SK-N-SH (cell line): ENCODE results near the gene ZNF341. TPM values are rescaled to one million over a fixed set of nuclear protein-coding genes. Genes with fewer than 3 reads are reported as not detected.

Experiments
- CTCF ChIA-PET: fragments of 300-600, 350-600 bp; formaldehyde crosslinking; extraction: SDS; loops from one replicate; lab custom pipeline; 2021; lab: Yijun Ruan, JAX
- POLR2A ChIA-PET: fragments of 350-600 bp; sonication (Branson Sonifier 250); formaldehyde crosslinking; extraction: SDS; loops from one replicate; lab custom pipeline; 2020; ENCODE audit warnings: antibody characterized with exemption, inconsistent platforms; lab: Yijun Ruan, JAX
- DNase-seq: peaks from one replicate; pipeline ENCODE4 v3.0.0; 2012
- H2AFZ ChIP-seq: fragments of 200-600 bp; sonication (generic); 2 replicates; pipeline ENCODE4 v1.8.1; 2016; ENCODE audit warnings: antibody characterized with exemption, mild to moderate bottlenecking, low read depth
- H3F3A ChIP-seq: fragments of 200-600 bp; sonication (generic); replicated peaks from 2 replicates; pipeline ENCODE3; 2016; ENCODE audit warnings: antibody characterized with exemption, mild to moderate bottlenecking; ENCODE audit not compliant: insufficient read depth
- H3K27ac ChIP-seq, 2 experiments: fragments of 200-500 bp in 1 of 2; fragments of 200-600 bp in 1 of 2; sonication (Bioruptor generic) in 1 of 2; sonication (generic), shearing (Covaris generic) in 1 of 2; 2 replicates each; pipeline versions ENCODE4 v1.5.1 to v1.6.1; 2014 to 2016; ENCODE audit warnings: low read depth in 2 of 2, inconsistent platforms in 1 of 2, low read length in 1 of 2, mild to moderate bottlenecking in 1 of 2, mixed read lengths in 1 of 2
- H3K27me3 ChIP-seq: fragments of 200-600 bp; sonication (generic), shearing (Covaris generic); 2 replicates; pipeline ENCODE4 v1.6.1; 2016; ENCODE audit warnings: mixed run types; ENCODE audit not compliant: insufficient read depth
- H3K36me3 ChIP-seq, 2 experiments: fragments of 200-500 bp in 1 of 2; fragments of 200-600 bp in 1 of 2; sonication (Bioruptor generic) in 1 of 2; sonication (generic) in 1 of 2; replicated peaks in 1 of 2; 2 replicates each; pipeline versions ENCODE3 to v1.5.1; 2014 to 2016; ENCODE audit warnings: low read length in 1 of 2, mild to moderate bottlenecking in 1 of 2; ENCODE audit not compliant: insufficient read depth in 2 of 2, control insufficient read depth in 1 of 2
- H3K4me1 ChIP-seq, 2 experiments: fragments of 200-500 bp in 1 of 2; fragments of 200-600 bp in 1 of 2; sonication (Bioruptor generic) in 1 of 2; sonication (generic), shearing (Covaris generic) in 1 of 2; 2 replicates each; pipeline versions ENCODE4 v1.5.1 to v1.6.1; 2014 to 2016; ENCODE audit warnings: low read depth in 1 of 2, low read length in 1 of 2, mixed run types in 1 of 2; ENCODE audit not compliant: insufficient read depth in 2 of 2, control insufficient read depth in 1 of 2
- H3K4me2 ChIP-seq: fragments of 200-600 bp; sonication (generic), shearing (Covaris generic); 2 replicates; pipeline ENCODE4 v1.6.1; 2017; ENCODE audit warnings: mixed run types
- H3K4me3 ChIP-seq, 2 experiments: fragments of 200-500 bp in 1 of 2; fragments of 200-600 bp in 1 of 2; sonication (Bioruptor generic) in 1 of 2; sonication (generic), shearing (Covaris generic) in 1 of 2; 2 replicates each; pipeline versions ENCODE4 v1.5.1 to v1.8.1; 2014 to 2016; ENCODE audit warnings: low read depth in 2 of 2, inconsistent platforms in 1 of 2, low read length in 1 of 2, mild to moderate bottlenecking in 1 of 2, mixed read lengths in 1 of 2, moderate library complexity in 1 of 2
- H3K79me2 ChIP-seq: fragments of 200-600 bp; sonication (generic); 2 replicates; pipeline ENCODE4 v1.8.1; 2017; ENCODE audit warnings: mild to moderate bottlenecking; ENCODE audit not compliant: insufficient read depth
- H3K9ac ChIP-seq: fragments of 200-600 bp; sonication (generic); 2 replicates; pipeline ENCODE4 v1.6.1; 2017; ENCODE audit warnings: mixed run types
- H3K9me2 ChIP-seq: fragments of 200-600 bp; sonication (generic); 2 replicates; pipeline ENCODE4 v1.6.1; 2017; ENCODE audit warnings: mixed run types
- H3K9me3 ChIP-seq: fragments of 200-600 bp; sonication (generic); 2 replicates; pipeline ENCODE4 v1.6.1; 2017; ENCODE audit warnings: mixed run types, mild to moderate bottlenecking, moderate library complexity
- H4K20me1 ChIP-seq: fragments of 200-600 bp; sonication (generic); 2 replicates; pipeline ENCODE4 v1.6.1; 2017; ENCODE audit warnings: mild to moderate bottlenecking, mixed run types; ENCODE audit not compliant: insufficient read depth
- CHD2 ChIP-seq: fragments of 150-350 bp; IDR thresholded peaks from 2 replicates; pipeline ENCODE4 v1.6.1; 2018; ENCODE audit warnings: low read length; ENCODE audit not compliant: partially characterized antibody
- FOXJ3 ChIP-seq: sonication (generic); formaldehyde crosslinking; IDR thresholded peaks from 2 replicates; pipeline ENCODE4 v1.5.1; 2020; ENCODE audit warnings: mild to moderate bottlenecking, missing genetic modification reagents
- GABPA ChIP-seq: IDR thresholded peaks from 2 replicates; pipeline ENCODE4 v1.4.0; 2012; ENCODE audit warnings: low read depth, mild to moderate bottlenecking
- MEF2A ChIP-seq: IDR thresholded peaks from 2 replicates; pipeline ENCODE4 v1.4.0; 2012; ENCODE audit warnings: low read depth, borderline replicate concordance
- NRF1 ChIP-seq: IDR thresholded peaks from 2 replicates; pipeline ENCODE4 v1.6.1; 2012; ENCODE audit warnings: low read depth, mild to moderate bottlenecking, low read length
- POLR2AphosphoS5 ChIP-seq: IDR thresholded peaks from 2 replicates; pipeline ENCODE4 v1.6.1; 2012; ENCODE audit warnings: low read depth, low read length
- RCOR1 ChIP-seq: fragments of 150-350 bp; IDR thresholded peaks from 2 replicates; pipeline ENCODE4 v1.6.1; 2017; ENCODE audit warnings: antibody characterized with exemption, low read length
- RFX5 ChIP-seq: IDR thresholded peaks from 2 replicates; pipeline ENCODE4 v1.6.1; 2012; ENCODE audit warnings: mild to moderate bottlenecking, improper control_type of control experiment, low read length
- RXRA ChIP-seq: IDR thresholded peaks from 2 replicates; pipeline ENCODE4 v1.4.0; 2012; ENCODE audit warnings: low read depth, mild to moderate bottlenecking, borderline replicate concordance
- SIN3A ChIP-seq: IDR thresholded peaks from 2 replicates; pipeline ENCODE4 v1.6.1; 2012; ENCODE audit warnings: low read depth, mild to moderate bottlenecking, low read length, moderate library complexity, borderline replicate concordance
- SMC3 ChIP-seq: IDR thresholded peaks from 2 replicates; pipeline ENCODE4 v1.6.1; 2012; ENCODE audit warnings: low read depth, low read length, improper control_type of control experiment
- TCF12 ChIP-seq: IDR thresholded peaks from 2 replicates; pipeline ENCODE4 v1.4.0; 2012
- TEAD4 ChIP-seq: IDR thresholded peaks from 2 replicates; pipeline ENCODE4 v1.4.0; 2012; ENCODE audit warnings: mild to moderate bottlenecking, borderline replicate concordance; ENCODE audit not compliant: insufficient read depth
- USF1 ChIP-seq: IDR thresholded peaks from 2 replicates; pipeline ENCODE4 v1.4.0; 2012; ENCODE audit warnings: low read depth, borderline replicate concordance
- YY1 ChIP-seq: IDR thresholded peaks from 2 replicates; pipeline ENCODE4 v1.4.0; 2012; ENCODE audit warnings: low read depth, mild to moderate bottlenecking
- WGBS: methylation state at CpG from one replicate; pipeline ENCODE4 v1.1.6; 2017; ENCODE audit warnings: low lambda C conversion rate; 5-methylcytosine and 5-hydroxymethylcytosine counted together
- polyA plus RNA-seq, 3 experiments: library from polyadenylated mRNA; depleted of rRNA; stranded (reverse); fragments of >200 nt; gene quantifications; 2 replicates each; pipeline ENCODE4 v1.2.3, GENCODE V29; 2012
- TF ChIP-seq, protein P1 (sequence below): fragments of 150-350 bp; IDR thresholded peaks from 2 replicates; pipeline ENCODE4 v1.6.1; 2017; ENCODE audit warnings: antibody characterized with exemption, low read length, low read depth, borderline replicate concordance
- TF ChIP-seq, protein P2 (sequence below): fragments of 150-350 bp; IDR thresholded peaks from 2 replicates; pipeline ENCODE4 v1.6.1; 2016; ENCODE audit warnings: mild to moderate bottlenecking, low read depth, low read length
- TF ChIP-seq, protein P3 (sequence below): IDR thresholded peaks from 2 replicates; pipeline ENCODE4 v1.6.1; 2012; ENCODE audit warnings: mild to moderate bottlenecking, low read depth, low read length, moderate library complexity

The ZNF341 gene
- polyA plus RNA-seq, 1 of the 3 experiments (the other 2 are of a cell fraction) = 3.2 TPM

DNA sequence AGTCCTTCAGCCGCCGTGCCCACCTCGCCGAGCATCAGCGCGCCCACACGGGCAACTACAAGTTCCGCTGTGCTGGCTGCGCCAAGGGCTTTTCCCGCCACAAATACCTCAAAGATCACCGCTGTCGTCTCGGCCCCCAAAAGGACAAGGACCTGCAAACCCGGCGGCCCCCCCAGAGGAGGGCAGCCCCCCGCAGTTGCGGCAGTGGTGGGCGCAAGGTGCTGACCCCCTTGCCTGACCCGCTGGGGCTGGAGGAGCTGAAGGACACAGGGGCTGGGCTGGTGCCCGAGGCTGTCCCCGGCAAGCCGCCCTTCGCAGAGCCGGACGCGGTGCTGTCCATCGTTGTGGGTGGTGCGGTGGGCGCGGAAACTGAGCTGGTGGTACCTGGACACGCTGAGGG is 59.2 kb downstream of the ZNF341 start (continued):
- TF ChIP-seq, protein P1, sequence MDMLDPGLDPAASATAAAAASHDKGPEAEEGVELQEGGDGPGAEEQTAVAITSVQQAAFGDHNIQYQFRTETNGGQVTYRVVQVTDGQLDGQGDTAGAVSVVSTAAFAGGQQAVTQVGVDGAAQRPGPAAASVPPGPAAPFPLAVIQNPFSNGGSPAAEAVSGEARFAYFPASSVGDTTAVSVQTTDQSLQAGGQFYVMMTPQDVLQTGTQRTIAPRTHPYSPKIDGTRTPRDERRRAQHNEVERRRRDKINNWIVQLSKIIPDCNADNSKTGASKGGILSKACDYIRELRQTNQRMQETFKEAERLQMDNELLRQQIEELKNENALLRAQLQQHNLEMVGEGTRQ = no peak
- TF ChIP-seq MEF2A (no peak), RFX5 (no peak)
- TF ChIP-seq, protein P2, sequence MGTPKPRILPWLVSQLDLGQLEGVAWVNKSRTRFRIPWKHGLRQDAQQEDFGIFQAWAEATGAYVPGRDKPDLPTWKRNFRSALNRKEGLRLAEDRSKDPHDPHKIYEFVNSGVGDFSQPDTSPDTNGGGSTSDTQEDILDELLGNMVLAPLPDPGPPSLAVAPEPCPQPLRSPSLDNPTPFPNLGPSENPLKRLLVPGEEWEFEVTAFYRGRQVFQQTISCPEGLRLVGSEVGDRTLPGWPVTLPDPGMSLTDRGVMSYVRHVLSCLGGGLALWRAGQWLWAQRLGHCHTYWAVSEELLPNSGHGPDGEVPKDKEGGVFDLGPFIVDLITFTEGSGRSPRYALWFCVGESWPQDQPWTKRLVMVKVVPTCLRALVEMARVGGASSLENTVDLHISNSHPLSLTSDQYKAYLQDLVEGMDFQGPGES = no peak

GRCh38 chr20:33791540-33791939 is 59.7 kb downstream of the ZNF341 start:
- H3K9me3 ChIP-seq = no peaks in the 10 kb centered on the region
- CTCF ChIA-PET = interaction anchor here (1.0 to 3.1 kb wide), 28 partner anchors 9 to 305 kb away, joined by 3 to 16 read pairs (median 4); no protein-coding TSS in a partner anchor
- no peak overlapping the region for H3K4me2 ChIP-seq
- H3K79me2 ChIP-seq = no peaks in the 10 kb centered on the region
- H4K20me1 ChIP-seq = no peaks in the 10 kb centered on the region
- TF ChIP-seq, protein P2 = no peak
- TF ChIP-seq TEAD4 (no peak), GABPA (no peak), CHD2 (no peak), FOXJ3 (no peak), NRF1 (no peak)
- TF ChIP-seq, all 33 proteins: peak for 0
- Histone ChIP-seq H3K9ac (no peak overlapping the region), H3K27me3 (no peaks in the 10 kb centered on the region), H3K9me2 (no peaks in the 10 kb centered on the region), H3F3A (peaks cover 8% of the 10 kb centered on the region), H2AFZ (no peak overlapping the region), H3K36me3 (no peaks in the 10 kb centered on the region), H3K4me1 (peaks cover 7 to 30% of the 10 kb centered on the region in 2 experiments; a peak in 2 of 4 replicates), H3K27ac (no peak overlapping the region), H3K4me3 (no peak overlapping the region)
- POLR2A ChIA-PET = no interaction called here
- no peak for DNase-seq
- 89% methylated on average over 3 of the region's 9 CpGs for WGBS

GRCh38 chr20:33791959-33792597 is 60.3 kb downstream of the ZNF341 start:
- Histone ChIP-seq H3K27me3 (no peaks in the 10 kb centered on the region), H3K9ac (no peak overlapping the region), H3K9me2 (no peaks in the 10 kb centered on the region), H3K4me1 (peaks cover 7 to 30% of the 10 kb centered on the region in 2 experiments; a peak in 2 of 4 replicates), H3K36me3 (no peaks in the 10 kb centered on the region), H3K4me3 (peak overlapping the region in 1 of 2 experiments; percentile 39; a peak in 1 of 4 replicates), H3K9me3 (no peaks in the 10 kb centered on the region), H3K27ac (no peak overlapping the region), H4K20me1 (no peaks in the 10 kb centered on the region), H3F3A (peaks cover 8% of the 10 kb centered on the region), H3K79me2 (no peaks in the 10 kb centered on the region), H2AFZ (no peak overlapping the region), H3K4me2 (no peak overlapping the region)
- WGBS = 82% methylated on average over 9 of the region's 13 CpGs
- DNase-seq = peak; percentile 87
- POLR2A ChIA-PET = interaction anchor here (1.1 kb wide), 1 partner anchor 20 kb away, joined by 3 read pairs; no protein-coding TSS in a partner anchor
- CTCF ChIA-PET = interaction anchor here (0.9 to 3.1 kb wide), 30 partner anchors 9 to 305 kb away, joined by 3 to 16 read pairs (median 4); partner anchors contain the start of gene RALY
- no peak for TF ChIP-seq USF1
- TF ChIP-seq POLR2AphosphoS5 = no peak
- TF ChIP-seq FOXJ3 = no peak
- TF ChIP-seq SMC3 = peak; percentile 48; the same call in 1 of the 2 replicates
- TF ChIP-seq, protein P3, sequence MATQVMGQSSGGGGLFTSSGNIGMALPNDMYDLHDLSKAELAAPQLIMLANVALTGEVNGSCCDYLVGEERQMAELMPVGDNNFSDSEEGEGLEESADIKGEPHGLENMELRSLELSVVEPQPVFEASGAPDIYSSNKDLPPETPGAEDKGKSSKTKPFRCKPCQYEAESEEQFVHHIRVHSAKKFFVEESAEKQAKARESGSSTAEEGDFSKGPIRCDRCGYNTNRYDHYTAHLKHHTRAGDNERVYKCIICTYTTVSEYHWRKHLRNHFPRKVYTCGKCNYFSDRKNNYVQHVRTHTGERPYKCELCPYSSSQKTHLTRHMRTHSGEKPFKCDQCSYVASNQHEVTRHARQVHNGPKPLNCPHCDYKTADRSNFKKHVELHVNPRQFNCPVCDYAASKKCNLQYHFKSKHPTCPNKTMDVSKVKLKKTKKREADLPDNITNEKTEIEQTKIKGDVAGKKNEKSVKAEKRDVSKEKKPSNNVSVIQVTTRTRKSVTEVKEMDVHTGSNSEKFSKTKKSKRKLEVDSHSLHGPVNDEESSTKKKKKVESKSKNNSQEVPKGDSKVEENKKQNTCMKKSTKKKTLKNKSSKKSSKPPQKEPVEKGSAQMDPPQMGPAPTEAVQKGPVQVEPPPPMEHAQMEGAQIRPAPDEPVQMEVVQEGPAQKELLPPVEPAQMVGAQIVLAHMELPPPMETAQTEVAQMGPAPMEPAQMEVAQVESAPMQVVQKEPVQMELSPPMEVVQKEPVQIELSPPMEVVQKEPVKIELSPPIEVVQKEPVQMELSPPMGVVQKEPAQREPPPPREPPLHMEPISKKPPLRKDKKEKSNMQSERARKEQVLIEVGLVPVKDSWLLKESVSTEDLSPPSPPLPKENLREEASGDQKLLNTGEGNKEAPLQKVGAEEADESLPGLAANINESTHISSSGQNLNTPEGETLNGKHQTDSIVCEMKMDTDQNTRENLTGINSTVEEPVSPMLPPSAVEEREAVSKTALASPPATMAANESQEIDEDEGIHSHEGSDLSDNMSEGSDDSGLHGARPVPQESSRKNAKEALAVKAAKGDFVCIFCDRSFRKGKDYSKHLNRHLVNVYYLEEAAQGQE = no peak
- TF ChIP-seq TCF12 = no peak
- no peak for TF ChIP-seq YY1
- TF ChIP-seq SIN3A = no peak
- no peak for TF ChIP-seq RXRA
- TF ChIP-seq RCOR1 = no peak
